Right renal pelvis (tissue), 4 donors: Measurements from ENCODE around the gene CCDC127. TPM values are rescaled to one million over a fixed set of nuclear protein-coding genes. Genes with fewer than 3 reads are reported as not detected.
A peak's percentile ranks its signal among the peaks of the same experiment; 100 is the strongest.
"Not testable (repeated sequence)": the region's sequence is repeated elsewhere in the genome, so short reads cannot be mapped to it uniquely, and the experiment has no call there.

ENCODE experiments used
- DNase-seq, 4 donors: peaks; one replicate each; pipeline ENCODE4 v3.0.0-alpha.2; 2013; ENCODE audit warnings: low read depth in 4 of 4, low spot score in 3 of 4, missing footprints in 1 of 4
- polyA plus RNA-seq, 4 donors: library from polyadenylated mRNA; unstranded; fragments of 120-200 nt; gene quantifications; one replicate each; pipeline ENCODE4 v1.2.1, GENCODE V29; 2013; ENCODE audit not compliant: insufficient read length in 4 of 4

Gene CCDC127
- polyA plus RNA-seq, result 10 to 100 TPM; 12.8 to 16.8 (median 14.1) TPM

- DNase-seq, result peak; percentile 90 to 98 (median 92)
Observed at GRCh38 chr5:217494-218456, at the start of gene CCDC127, which contains the start of gene SDHA. CCDC127 (minus strand) TSS chr5:218153; CDS start chr5:216849, 1,304 bp downstream. SDHA (plus strand) TSS chr5:218320; CDS start chr5:218356, 36 bp downstream.

- no peak for DNase-seq
Observed at GRCh38 chr5:267716-268115, 49.8 kb upstream of the CCDC127 start.

- DNase-seq, result not testable (repeated sequence)
Observed at GRCh38 chr5:266311-267026, 48.5 kb upstream of the CCDC127 start.

- DNase-seq, result no peak
Observed at GRCh38 chr5:264338-264737, 46.4 kb upstream of the CCDC127 start.

GRCh38 chr5:263275-263974 is 45.5 kb upstream of the CCDC127 start:
- not testable (repeated sequence) for DNase-seq

GRCh38 chr5:257148-257547 is 39.2 kb upstream of the CCDC127 start:
- DNase-seq, result no peak

- DNase-seq, result not testable (repeated sequence)
Observed at GRCh38 chr5:256347-256746, 38.4 kb upstream of the CCDC127 start.

- not testable (repeated sequence) for DNase-seq
Observed at GRCh38 chr5:255116-255515, 37.2 kb upstream of the CCDC127 start.

GRCh38 chr5:254322-254721 is 36.4 kb upstream of the CCDC127 start:
- DNase-seq, result not testable (repeated sequence)

- no peak for DNase-seq
Observed at GRCh38 chr5:252546-252945, 34.6 kb upstream of the CCDC127 start.

GRCh38 chr5:251975-252374 is 34.0 kb upstream of the CCDC127 start:
- not testable (repeated sequence) for DNase-seq

- DNase-seq, result not testable (repeated sequence)
Observed at GRCh38 chr5:251538-251937, 33.6 kb upstream of the CCDC127 start.

GRCh38 chr5:251016-251415 is 33.1 kb upstream of the CCDC127 start:
- not testable (repeated sequence) for DNase-seq

GRCh38 chr5:250396-250795 is 32.4 kb upstream of the CCDC127 start:
- DNase-seq, result not testable (repeated sequence)

GRCh38 chr5:245717-246116 is 27.8 kb upstream of the CCDC127 start:
- not testable (repeated sequence) for DNase-seq

- DNase-seq, result not testable (repeated sequence)
Observed at GRCh38 chr5:243683-244367, 25.9 kb upstream of the CCDC127 start.

- not testable (repeated sequence) for DNase-seq
Observed at GRCh38 chr5:241045-241669, 23.2 kb upstream of the CCDC127 start.

GRCh38 chr5:240550-240949 is 22.6 kb upstream of the CCDC127 start:
- not testable (repeated sequence) for DNase-seq

- not testable (repeated sequence) for DNase-seq
Observed at GRCh38 chr5:237931-238330, 20.0 kb upstream of the CCDC127 start.
